Astrocyte (in vitro differentiated cells and primary cell): ENCODE results near the gene DNAJB6. TPM values are rescaled to one million over a fixed set of nuclear protein-coding genes. Genes with fewer than 3 reads are reported as not detected.

Experiments
- DNase-seq: peaks from one replicate; pipeline ENCODE4 v3.0.0-alpha.2; 2010; ENCODE audit warnings: low read depth
- FAIRE-seq: peaks from 2 replicates; lab custom pipeline; 2011; peaks lifted over from hg19 to GRCh38; lab: Jason Lieb, UNC
- H2AFZ ChIP-seq: 2 replicates; pipeline ENCODE4 v1.6.0; 2012; ENCODE audit warnings: low read depth, low read length, inconsistent platforms
- H3K27ac ChIP-seq: 2 replicates; pipeline ENCODE4 v1.5.1; 2011; ENCODE audit warnings: low read depth, low read length, inconsistent platforms
- H3K27me3 ChIP-seq: 2 replicates; pipeline ENCODE4 v1.6.0; 2011; ENCODE audit warnings: low read length, inconsistent platforms; ENCODE audit not compliant: insufficient read depth
- H3K36me3 ChIP-seq: 2 replicates; pipeline ENCODE4 v1.5.1; 2011; ENCODE audit warnings: low read length, inconsistent platforms; ENCODE audit not compliant: insufficient read depth
- H3K4me1 ChIP-seq: 2 replicates; pipeline ENCODE4 v1.5.1; 2011; ENCODE audit warnings: low read length, inconsistent platforms; ENCODE audit not compliant: insufficient read depth
- H3K4me2 ChIP-seq: 2 replicates; pipeline ENCODE4 v1.6.0; 2012; ENCODE audit warnings: low read length, inconsistent platforms
- H3K4me3 ChIP-seq: 2 replicates; pipeline ENCODE4 v1.5.1; 2011; ENCODE audit warnings: low read depth, mild to moderate bottlenecking, low read length, inconsistent platforms; ENCODE audit not compliant: insufficient read depth
- H3K79me2 ChIP-seq: 2 replicates; pipeline ENCODE4 v1.6.0; 2012; ENCODE audit warnings: mild to moderate bottlenecking, low read length, inconsistent platforms; ENCODE audit not compliant: insufficient read depth
- H3K9ac ChIP-seq: 2 replicates; pipeline ENCODE4 v1.6.0; 2012; ENCODE audit warnings: mild to moderate bottlenecking, low read length, inconsistent platforms
- H3K9me3 ChIP-seq: 2 replicates; pipeline ENCODE4 v1.5.1; 2012; ENCODE audit warnings: low read depth, mild to moderate bottlenecking, low read length, inconsistent platforms; ENCODE audit not compliant: insufficient read depth
- H4K20me1 ChIP-seq: 2 replicates; pipeline ENCODE4 v1.6.0; 2012; ENCODE audit warnings: low read length, inconsistent platforms; ENCODE audit not compliant: insufficient read depth
- H3K27ac Mint-ChIP-seq: one replicate; pipeline ENCODE4 v1.8.0; 2021; ENCODE audit warnings: mild to moderate bottlenecking, mixed read lengths; ENCODE audit not compliant: unreplicated experiment
- H3K27me3 Mint-ChIP-seq: one replicate; pipeline ENCODE4 v1.8.0; 2021; ENCODE audit warnings: low read depth, mixed read lengths; ENCODE audit not compliant: unreplicated experiment
- H3K36me3 Mint-ChIP-seq: one replicate; pipeline ENCODE4 v1.8.0; 2021; ENCODE audit warnings: low read depth, mixed read lengths; ENCODE audit not compliant: unreplicated experiment
- H3K4me1 Mint-ChIP-seq: one replicate; pipeline ENCODE4 v1.8.0; 2021; ENCODE audit warnings: low read depth, mixed read lengths; ENCODE audit not compliant: unreplicated experiment
- H3K4me3 Mint-ChIP-seq: one replicate; pipeline ENCODE4 v1.8.0; 2021; ENCODE audit warnings: mild to moderate bottlenecking, moderate library complexity, mixed read lengths; ENCODE audit not compliant: unreplicated experiment
- H3K9me3 Mint-ChIP-seq: one replicate; pipeline ENCODE4 v1.8.0; 2021; ENCODE audit warnings: mild to moderate bottlenecking, mixed read lengths; ENCODE audit not compliant: unreplicated experiment
- CTCF ChIP-seq: IDR thresholded peaks from 2 replicates; pipeline ENCODE4 v1.5.1; 2011; ENCODE audit warnings: low read depth, mild to moderate bottlenecking, inconsistent platforms, low read length, moderate library complexity; ENCODE audit not compliant: insufficient read depth
- EZH2 ChIP-seq: IDR thresholded peaks from 2 replicates; pipeline ENCODE4 v1.6.1; 2012; ENCODE audit warnings: mild to moderate bottlenecking, low read length, inconsistent platforms; ENCODE audit not compliant: insufficient read depth
- total RNA-seq: library from RNA; stranded (reverse); gene quantifications from 2 replicates; pipeline ENCODE4 v1.2.1, GENCODE V29; 2021

DNAJB6 gene
- total RNA-seq, 1 donor from 2014 or later: 179 TPM

GRCh38 chr7:157465891-157466866 lies 129.4 kb downstream of the DNAJB6 start:
- H3K27ac ChIP-seq: no peak overlapping the region
- no peaks in the 10 kb centered on the region for H3K4me1 ChIP-seq
- no peaks in the 10 kb centered on the region for H3K9me3 ChIP-seq
- FAIRE-seq: no peak
- no peak overlapping the region for H2AFZ ChIP-seq
- Mint-ChIP-seq H3K4me1 (no peaks in the 10 kb centered on the region), H3K9me3 (peaks cover 19% of the 10 kb centered on the region), H3K4me3 (no peak overlapping the region), H3K36me3 (no peaks in the 10 kb centered on the region), H3K27me3 (peaks cover 2% of the 10 kb centered on the region), H3K27ac (no peak overlapping the region)
- H3K4me2 ChIP-seq: no peak overlapping the region
- no peak overlapping the region for H3K9ac ChIP-seq
- TF ChIP-seq EZH2 (no peak), CTCF (no peak)
- no peak for DNase-seq
- H3K4me3 ChIP-seq: no peak overlapping the region
- H3K36me3 ChIP-seq: no peaks in the 10 kb centered on the region
- H3K27me3 ChIP-seq: peaks cover 36% of the 10 kb centered on the region
- no peaks in the 10 kb centered on the region for H3K79me2 ChIP-seq
- H4K20me1 ChIP-seq: no peaks in the 10 kb centered on the region

GRCh38 chr7:157466867-157467261 lies 130.1 kb downstream of the DNAJB6 start:
- peaks cover 19% of the 10 kb centered on the region for H3K9me3 Mint-ChIP-seq
- H3K9me3 ChIP-seq: no peaks in the 10 kb centered on the region
- DNase-seq: no peak
- no peak overlapping the region for H3K4me3 ChIP-seq
- H3K4me1 ChIP-seq: no peaks in the 10 kb centered on the region
- H3K4me1 Mint-ChIP-seq: no peaks in the 10 kb centered on the region
- no peaks in the 10 kb centered on the region for H3K79me2 ChIP-seq
- TF ChIP-seq EZH2 (no peak), CTCF (no peak)
- H3K36me3 ChIP-seq: no peaks in the 10 kb centered on the region
- no peaks in the 10 kb centered on the region for H4K20me1 ChIP-seq
- H3K27me3 ChIP-seq: peaks cover 36% of the 10 kb centered on the region
- H3K9ac ChIP-seq: no peak overlapping the region
- H3K27me3 Mint-ChIP-seq: peaks cover 4% of the 10 kb centered on the region
- no peak overlapping the region for H3K27ac Mint-ChIP-seq
- H3K36me3 Mint-ChIP-seq: no peaks in the 10 kb centered on the region
- H2AFZ ChIP-seq: no peak overlapping the region
- H3K4me2 ChIP-seq: no peak overlapping the region
- no peak overlapping the region for H3K4me3 Mint-ChIP-seq
- no peak overlapping the region for H3K27ac ChIP-seq
- FAIRE-seq: no peak

Other genes with a start within 250 kb of the DNAJB6 start
- 73.7 and 76.9 TPM in 2 replicates for gene UBE3C, start 198.1 kb upstream of the DNAJB6 start, total RNA-seq